Brain microvascular endothelial cell (primary cell): Measurements from ENCODE around the gene MTHFD2L.

Experiments used
- DNase-seq: peaks from one replicate; pipeline ENCODE4 v3.0.0-alpha.2; 2020
- H3K27ac ChIP-seq: fragments of 250-450 bp; sonication (Bioruptor Pico); 2 replicates; pipeline ENCODE4 v1.5.1; 2020; ENCODE audit warnings: mild to moderate bottlenecking, moderate library complexity
- H3K27me3 ChIP-seq: fragments of 250-450 bp; sonication (Bioruptor Pico); replicated peaks from 2 replicates; pipeline ENCODE4 v1.5.1; 2020; ENCODE audit warnings: mild to moderate bottlenecking
- H3K36me3 ChIP-seq: fragments of 250-450 bp; sonication (Bioruptor Pico); replicated peaks from 2 replicates; pipeline ENCODE4 v1.5.1; 2020; ENCODE audit warnings: mild to moderate bottlenecking
- H3K4me3 ChIP-seq: 2 replicates; pipeline ENCODE4 v1.5.1; 2011; ENCODE audit warnings: low read depth, mild to moderate bottlenecking, control low read depth, low read length, moderate library complexity
- in situ Hi-C: cut with HindIII; loops from 2 replicates; pipeline ENCODE4 v1.10.0; 2017; ENCODE audit warnings: low sequenced_read_pairs, low pct_ligation_motif_present
- TF ChIP-seq, protein P1 (sequence below): IDR thresholded peaks from 2 replicates; pipeline ENCODE4 v1.5.1; 2011; ENCODE audit warnings: low read depth, mild to moderate bottlenecking, moderate library complexity, low read length, control low read depth, inconsistent platforms; ENCODE audit errors: missing control alignments

MTHFD2L gene

DNA sequence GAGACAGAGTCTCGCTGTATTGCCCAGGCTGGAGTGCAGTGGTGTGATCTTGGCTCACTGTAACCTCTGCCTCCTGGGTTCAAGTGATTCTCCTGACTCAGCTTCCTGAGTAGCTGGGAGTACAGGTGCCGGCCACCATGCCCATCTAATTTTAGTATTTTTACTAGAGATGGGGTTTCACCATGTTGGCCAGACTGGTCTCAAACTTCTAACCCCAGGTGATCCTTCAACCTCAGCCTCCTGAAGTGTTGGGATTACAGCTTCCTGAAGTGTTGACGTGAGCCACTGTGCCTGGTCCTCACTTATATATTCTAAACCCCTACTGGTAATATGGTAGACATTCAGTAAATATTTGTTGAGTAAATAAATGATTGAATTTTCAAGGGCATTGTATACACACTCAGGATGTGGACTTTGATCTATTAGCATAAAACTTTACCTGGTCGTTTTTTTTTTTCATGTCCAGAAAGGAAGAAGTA lies 33.0 kb downstream of the MTHFD2L start:
- no peak overlapping the region for H3K4me3 ChIP-seq
- no peak for DNase-seq
- in situ Hi-C loops, result loop anchor here (25.0 kb wide), 1 partner anchor 121 kb away; the partner anchor contains the start of gene EPGN
- no peaks in the 10 kb centered on the region for H3K36me3 ChIP-seq
- H3K27ac ChIP-seq, result no peak overlapping the region
- TF ChIP-seq, protein P1, sequence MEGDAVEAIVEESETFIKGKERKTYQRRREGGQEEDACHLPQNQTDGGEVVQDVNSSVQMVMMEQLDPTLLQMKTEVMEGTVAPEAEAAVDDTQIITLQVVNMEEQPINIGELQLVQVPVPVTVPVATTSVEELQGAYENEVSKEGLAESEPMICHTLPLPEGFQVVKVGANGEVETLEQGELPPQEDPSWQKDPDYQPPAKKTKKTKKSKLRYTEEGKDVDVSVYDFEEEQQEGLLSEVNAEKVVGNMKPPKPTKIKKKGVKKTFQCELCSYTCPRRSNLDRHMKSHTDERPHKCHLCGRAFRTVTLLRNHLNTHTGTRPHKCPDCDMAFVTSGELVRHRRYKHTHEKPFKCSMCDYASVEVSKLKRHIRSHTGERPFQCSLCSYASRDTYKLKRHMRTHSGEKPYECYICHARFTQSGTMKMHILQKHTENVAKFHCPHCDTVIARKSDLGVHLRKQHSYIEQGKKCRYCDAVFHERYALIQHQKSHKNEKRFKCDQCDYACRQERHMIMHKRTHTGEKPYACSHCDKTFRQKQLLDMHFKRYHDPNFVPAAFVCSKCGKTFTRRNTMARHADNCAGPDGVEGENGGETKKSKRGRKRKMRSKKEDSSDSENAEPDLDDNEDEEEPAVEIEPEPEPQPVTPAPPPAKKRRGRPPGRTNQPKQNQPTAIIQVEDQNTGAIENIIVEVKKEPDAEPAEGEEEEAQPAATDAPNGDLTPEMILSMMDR, result no peak
- no peaks in the 10 kb centered on the region for H3K27me3 ChIP-seq

DNA sequence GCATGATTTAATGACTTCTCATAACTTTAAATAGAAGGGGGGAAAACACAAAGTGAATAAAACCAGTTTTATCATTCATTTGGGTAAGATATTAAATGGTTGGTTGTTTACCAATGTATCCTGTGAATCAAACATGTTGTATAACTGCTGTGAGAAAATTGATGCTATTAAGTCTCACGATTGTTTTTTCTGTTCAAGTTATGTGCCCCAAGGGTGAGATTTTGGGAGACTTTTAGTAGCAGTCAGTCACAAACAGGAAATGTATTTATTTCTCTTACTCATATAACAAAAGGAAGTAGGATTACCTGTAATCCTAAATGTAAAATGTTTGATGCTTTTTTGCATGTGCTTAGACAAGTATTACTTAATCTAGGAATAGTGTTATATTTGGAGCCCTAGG lies 39.2 kb downstream of the MTHFD2L start:
- H3K4me3 ChIP-seq, result no peak overlapping the region
- in situ Hi-C loops, result loop anchor here (25.0 kb wide), 1 partner anchor 115 kb away; the partner anchor contains the start of gene EPGN
- no peak overlapping the region for H3K27ac ChIP-seq
- H3K36me3 ChIP-seq, result no peaks in the 10 kb centered on the region
- H3K27me3 ChIP-seq, result no peaks in the 10 kb centered on the region
- TF ChIP-seq, protein P1, result no peak
- no peak for DNase-seq

DNA sequence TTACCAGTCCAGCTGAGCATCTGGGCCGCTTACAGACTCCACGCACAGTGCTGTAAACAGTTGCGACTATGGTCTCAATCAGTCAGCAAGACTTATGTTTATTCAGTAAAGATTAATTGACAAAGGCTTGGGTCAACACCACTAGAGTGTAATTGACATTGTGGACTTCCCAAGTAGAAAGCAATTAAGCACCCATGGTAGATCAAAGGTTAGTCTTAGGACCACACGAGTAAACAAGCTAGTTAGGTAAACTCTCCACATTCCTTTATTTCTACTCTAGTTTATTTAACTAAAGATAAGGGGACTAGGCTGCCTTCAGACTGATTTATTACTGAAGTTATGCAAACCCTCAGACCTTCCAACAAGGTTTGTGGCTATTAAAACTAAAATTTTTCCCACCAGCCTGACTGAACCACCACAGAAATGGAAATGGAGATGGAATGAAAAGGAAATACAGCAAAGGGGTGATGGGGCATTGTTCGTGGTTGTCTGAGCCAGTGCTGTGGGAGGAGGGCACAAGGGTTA lies 44.2 kb downstream of the MTHFD2L start:
- Histone ChIP-seq H3K27me3 (no peaks in the 10 kb centered on the region), H3K27ac (no peak overlapping the region), H3K36me3 (no peaks in the 10 kb centered on the region), H3K4me3 (no peak overlapping the region)
- DNase-seq, result no peak
- TF ChIP-seq, protein P1, result no peak
- in situ Hi-C loops, result no loop called here

DNA sequence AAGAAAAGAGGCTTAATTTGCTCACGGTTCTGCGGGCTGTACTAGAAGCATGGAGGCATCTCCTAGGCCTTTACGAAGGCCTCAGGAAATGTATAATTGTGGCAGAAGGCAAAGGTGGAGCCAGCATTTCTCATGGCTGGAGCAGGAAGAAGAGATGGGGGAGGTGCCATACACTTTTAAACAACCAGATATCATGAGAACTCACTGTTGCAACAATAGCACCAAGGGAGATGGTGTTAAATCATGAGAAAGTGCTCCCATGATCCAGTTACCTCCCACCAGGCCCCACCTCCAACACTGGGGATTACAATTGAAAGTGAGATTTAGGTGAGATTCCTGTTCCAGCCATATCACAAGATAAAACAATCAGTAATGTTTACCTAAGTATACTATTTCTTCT lies 45.5 kb downstream of the MTHFD2L start:
- Histone ChIP-seq H3K27me3 (no peaks in the 10 kb centered on the region), H3K36me3 (no peaks in the 10 kb centered on the region), H3K27ac (no peak overlapping the region), H3K4me3 (no peak overlapping the region)
- TF ChIP-seq, protein P1, result no peak
- no peak for DNase-seq
- in situ Hi-C loops, result no loop called here

DNA sequence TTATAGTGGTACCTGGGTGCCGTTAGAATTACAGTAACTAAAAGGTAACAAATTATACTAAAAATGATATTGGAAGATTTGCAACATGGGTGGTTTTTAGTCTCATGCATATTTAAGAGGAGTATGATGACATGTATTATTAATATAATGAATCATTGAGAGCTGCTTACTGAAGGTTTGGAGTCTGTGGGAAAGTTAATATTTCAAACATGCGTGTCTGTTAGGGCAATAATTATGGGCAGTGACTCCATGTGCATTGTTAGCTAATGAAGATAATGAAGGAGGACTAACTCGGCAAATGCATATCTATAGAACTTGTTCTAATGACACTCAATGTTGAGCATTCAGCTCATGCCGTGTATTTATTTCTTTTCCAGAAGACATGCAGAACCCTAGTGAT lies 47.1 kb downstream of the MTHFD2L start:
- TF ChIP-seq, protein P1, result no peak
- DNase-seq, result no peak
- Histone ChIP-seq H3K27me3 (no peaks in the 10 kb centered on the region), H3K36me3 (no peaks in the 10 kb centered on the region), H3K27ac (peak overlapping the region; percentile 60), H3K4me3 (no peak overlapping the region)
- in situ Hi-C loops, result no loop called here

DNA sequence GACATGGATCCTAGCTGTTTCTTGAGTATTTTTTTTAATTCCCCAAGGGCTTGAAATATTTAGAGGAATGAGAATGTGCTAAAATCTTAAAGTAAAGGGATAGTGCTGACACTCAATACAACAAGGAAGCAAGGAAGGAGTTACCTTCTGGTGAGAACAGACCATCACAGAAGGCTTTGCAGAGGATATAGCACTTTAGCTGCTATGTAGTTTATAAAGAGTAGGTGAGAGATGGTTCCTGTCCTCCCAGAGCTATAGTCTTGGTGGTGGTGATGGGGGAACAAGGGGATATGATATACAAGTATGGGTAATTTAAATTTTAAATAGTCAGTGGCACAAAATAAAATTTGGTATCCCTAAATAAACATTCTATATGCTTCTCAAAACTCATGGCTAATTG lies 47.6 kb downstream of the MTHFD2L start:
- no peak for DNase-seq
- in situ Hi-C loops, result no loop called here
- Histone ChIP-seq H3K27me3 (no peaks in the 10 kb centered on the region), H3K36me3 (no peaks in the 10 kb centered on the region), H3K4me3 (no peak overlapping the region), H3K27ac (peak overlapping the region; percentile 60)
- TF ChIP-seq, protein P1, result no peak
